Stimulated activated memory B cell treated with anti-CD40 and anti-IgM and Interleukin-4, amounts not matched to agents 10 μg/mL and 1 μg/mL and 100 μg/mL, for 72 hours (primary cell): ENCODE data around the gene UBXN7.
A peak's percentile ranks its signal among the peaks of the same experiment; 100 is the strongest.
"Not testable (repeated sequence)": the region's sequence is repeated elsewhere in the genome, so short reads cannot be mapped to it uniquely, and the experiment has no call there.

Experiments used
- ATAC-seq: fragments of 150-1000 bp; cut with Tn5 transposase; 2 replicates; pipeline ENCODE4 v1.10.0; 2021
- H3K27ac Mint-ChIP-seq: one replicate; pipeline ENCODE4 v1.8.0; 2022; ENCODE audit warnings: mild to moderate bottlenecking, mixed read lengths
- H3K27me3 Mint-ChIP-seq: one replicate; pipeline ENCODE4 v1.8.0; 2022; ENCODE audit warnings: mixed read lengths
- H3K36me3 Mint-ChIP-seq: one replicate; pipeline ENCODE4 v1.8.0; 2022; ENCODE audit warnings: mixed read lengths
- H3K4me1 Mint-ChIP-seq: one replicate; pipeline ENCODE4 v1.8.0; 2022; ENCODE audit warnings: mixed read lengths
- H3K4me3 Mint-ChIP-seq: one replicate; pipeline ENCODE4 v1.8.0; 2022; ENCODE audit warnings: mild to moderate bottlenecking, moderate library complexity, mixed read lengths
- H3K9me3 Mint-ChIP-seq: one replicate; pipeline ENCODE4 v1.8.0; 2022; ENCODE audit warnings: mixed read lengths

The UBXN7 gene

DNA sequence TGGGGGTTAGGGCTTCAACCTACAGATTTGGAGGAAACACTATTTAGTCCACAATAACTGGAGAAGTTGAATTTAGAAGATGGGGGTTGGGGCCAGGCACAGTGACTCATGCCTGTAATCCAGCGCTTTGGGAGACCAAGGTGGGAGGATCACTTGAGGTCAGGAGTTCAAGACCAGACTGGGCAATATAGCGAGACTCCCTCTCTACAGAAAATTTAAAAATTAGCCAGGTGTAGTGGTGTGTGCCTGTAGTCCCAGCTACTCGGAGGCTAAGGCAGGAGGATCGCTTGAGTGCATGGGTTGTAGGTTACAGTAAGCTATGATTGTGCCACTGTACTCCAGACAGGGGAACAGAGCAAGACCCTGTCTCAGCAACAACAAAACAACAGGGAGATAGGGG, 109.2 kb downstream of the UBXN7 start:
- H3K27me3 Mint-ChIP-seq, result no peaks in the 10 kb centered on the region
- no peaks in the 10 kb centered on the region for H3K9me3 Mint-ChIP-seq
- no peaks in the 10 kb centered on the region for H3K36me3 Mint-ChIP-seq
- H3K4me3 Mint-ChIP-seq, result no peak overlapping the region
- no peak overlapping the region for H3K27ac Mint-ChIP-seq
- peaks cover 8% of the 10 kb centered on the region for H3K4me1 Mint-ChIP-seq
- no peak for ATAC-seq

GRCh38 chr3:196321162-196321561, 111.1 kb downstream of the UBXN7 start:
- Mint-ChIP-seq H3K4me1 (peaks cover 8% of the 10 kb centered on the region), H3K4me3 (no peak overlapping the region), H3K9me3 (no peaks in the 10 kb centered on the region), H3K27me3 (no peaks in the 10 kb centered on the region), H3K36me3 (no peaks in the 10 kb centered on the region), H3K27ac (no peak overlapping the region)
- no peak for ATAC-seq

DNA sequence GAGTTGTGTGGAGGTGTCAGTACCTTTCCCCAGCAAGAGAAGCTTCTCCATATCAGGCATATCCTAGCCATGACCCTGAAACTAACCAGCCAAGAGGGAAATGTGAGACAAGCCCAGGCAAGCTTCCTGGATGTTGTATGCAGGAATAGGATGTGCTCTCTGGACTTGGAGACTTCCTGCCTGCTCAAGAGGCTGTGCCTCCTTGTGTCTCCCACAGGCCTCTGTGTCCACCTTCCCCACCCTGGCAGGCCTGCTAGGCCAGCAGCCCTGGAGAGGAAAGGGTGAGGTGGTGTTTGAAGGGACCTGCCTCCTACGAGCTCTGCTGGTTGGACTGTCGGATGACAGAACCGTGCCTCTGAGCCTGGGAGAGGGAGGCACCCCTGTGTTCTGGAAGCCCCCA, 112.1 kb downstream of the UBXN7 start:
- no peak for ATAC-seq
- H3K27me3 Mint-ChIP-seq, result no peaks in the 10 kb centered on the region
- H3K9me3 Mint-ChIP-seq, result no peaks in the 10 kb centered on the region
- H3K4me1 Mint-ChIP-seq, result peaks cover 8% of the 10 kb centered on the region
- H3K27ac Mint-ChIP-seq, result no peak overlapping the region
- H3K36me3 Mint-ChIP-seq, result no peaks in the 10 kb centered on the region
- no peak overlapping the region for H3K4me3 Mint-ChIP-seq

- Mint-ChIP-seq H3K4me3 (peak within 1 kb of the TSS; percentile 94), H3K36me3 (peaks cover 10% of the 10 kb centered on the region), H3K9me3 (no peaks in the 10 kb centered on the region), H3K4me1 (peaks cover 15% of the 10 kb centered on the region), H3K27ac (peak within 1 kb of the TSS; percentile 97), H3K27me3 (no peaks in the 10 kb centered on the region)
- ATAC-seq, result peak; percentile 97
Measured at GRCh38 chr3:196317687-196318467, 114.3 kb downstream of the UBXN7 start, which contains the start of gene DYNLT2B. TSS of gene DYNLT2B (minus strand) at chr3:196318240. CDS start at chr3:196318152, 88 bp downstream.

GRCh38 chr3:196316799-196317686, 115.2 kb downstream of the UBXN7 start:
- not testable (repeated sequence) for ATAC-seq, H3K27me3 Mint-ChIP-seq, H3K9me3 Mint-ChIP-seq, H3K36me3 Mint-ChIP-seq
- peak overlapping the region; percentile 97 for H3K27ac Mint-ChIP-seq
- H3K4me1 Mint-ChIP-seq, result peaks cover 15% of the 10 kb centered on the region
- H3K4me3 Mint-ChIP-seq, result peak overlapping the region; percentile 94

- Mint-ChIP-seq H3K36me3 (peaks cover 10% of the 10 kb centered on the region), H3K27ac (no peak overlapping the region), H3K9me3 (no peaks in the 10 kb centered on the region), H3K27me3 (no peaks in the 10 kb centered on the region), H3K4me3 (no peak overlapping the region), H3K4me1 (peaks cover 15% of the 10 kb centered on the region)
- no peak for ATAC-seq
Measured at GRCh38 chr3:196315821-196316220, 116.4 kb downstream of the UBXN7 start.

DNA sequence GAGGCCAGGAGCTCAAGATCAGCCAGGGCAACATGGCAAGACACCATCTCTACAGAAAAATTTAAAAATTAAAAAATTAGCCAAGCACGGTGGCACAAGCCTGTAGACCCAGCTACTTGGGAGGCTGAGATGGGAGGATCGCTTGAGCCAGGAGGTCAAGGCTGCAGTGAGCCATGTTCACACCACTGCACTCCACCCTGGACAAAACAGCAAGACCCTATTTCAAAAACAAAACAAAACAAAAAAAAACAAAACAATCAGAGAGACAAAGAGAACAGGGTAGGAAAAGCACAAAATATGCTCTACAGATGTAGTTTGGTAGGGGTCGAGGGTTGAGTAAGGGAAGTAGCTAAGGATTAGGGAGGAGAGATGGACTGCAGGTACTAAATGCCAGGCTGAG, 117.6 kb downstream of the UBXN7 start:
- H3K9me3 Mint-ChIP-seq, result no peaks in the 10 kb centered on the region
- ATAC-seq, result no peak
- peaks cover 15% of the 10 kb centered on the region for H3K4me1 Mint-ChIP-seq
- H3K36me3 Mint-ChIP-seq, result peaks cover 10% of the 10 kb centered on the region
- no peak overlapping the region for H3K4me3 Mint-ChIP-seq
- peak overlapping the region; percentile 24 for H3K27ac Mint-ChIP-seq
- no peaks in the 10 kb centered on the region for H3K27me3 Mint-ChIP-seq

DNA sequence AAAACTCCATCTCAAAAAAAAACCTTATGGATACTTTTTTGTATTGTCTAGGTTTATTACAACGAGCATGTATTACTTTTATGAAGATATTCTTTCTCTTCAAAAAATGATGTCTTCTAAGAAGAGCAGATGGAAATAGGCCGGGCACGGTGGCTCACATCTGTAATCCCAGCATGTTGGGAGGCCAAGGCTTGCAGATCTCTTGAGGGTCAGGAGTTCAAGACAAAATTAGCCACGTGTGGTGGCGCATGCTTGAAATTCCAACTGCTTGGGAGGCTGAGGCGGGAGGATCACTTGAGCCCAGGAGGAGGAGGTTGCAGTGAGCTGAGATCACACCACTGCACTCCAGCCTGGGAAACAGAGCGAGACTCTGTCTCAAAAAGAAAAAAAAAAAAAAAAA, 118.1 kb downstream of the UBXN7 start:
- ATAC-seq, result not testable (repeated sequence)
- H3K27ac Mint-ChIP-seq, result peak overlapping the region; percentile 24

DNA sequence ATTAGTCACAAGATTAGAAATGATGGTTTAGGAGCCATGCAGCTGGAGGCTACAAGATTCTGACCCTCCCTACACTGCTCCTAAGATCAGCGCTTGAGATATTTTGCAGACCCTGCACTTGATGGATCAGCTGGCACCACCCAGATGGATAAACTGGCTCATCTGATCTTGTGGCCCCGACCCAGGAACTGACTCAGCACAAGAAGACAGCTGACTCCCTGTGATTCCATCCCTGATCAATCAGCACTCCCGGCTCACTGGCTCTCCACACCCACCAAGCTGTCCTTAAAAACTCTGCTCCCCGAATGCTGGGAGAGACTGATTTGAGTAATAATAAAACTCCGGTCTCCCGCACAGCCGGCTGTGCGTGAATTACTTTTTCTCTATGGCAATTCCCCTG, 129.3 kb downstream of the UBXN7 start:
- peak overlapping the region; percentile 36 for H3K27ac Mint-ChIP-seq
- not testable (repeated sequence) for ATAC-seq, H3K27me3 Mint-ChIP-seq, H3K9me3 Mint-ChIP-seq, H3K4me3 Mint-ChIP-seq
- H3K36me3 Mint-ChIP-seq, result peaks cover 10% of the 10 kb centered on the region
- peaks cover 16% of the 10 kb centered on the region for H3K4me1 Mint-ChIP-seq

More for the DNA sequence above, 118.1 kb downstream of the UBXN7 start:
- not testable (repeated sequence) for H3K36me3 Mint-ChIP-seq, H3K9me3 Mint-ChIP-seq, H3K4me1 Mint-ChIP-seq, H3K4me3 Mint-ChIP-seq, H3K27me3 Mint-ChIP-seq

GRCh38 chr3:196302551-196302950, 129.7 kb downstream of the UBXN7 start:
- peaks cover 16% of the 10 kb centered on the region for H3K4me1 Mint-ChIP-seq
- H3K27me3 Mint-ChIP-seq, H3K9me3 Mint-ChIP-seq, H3K4me3 Mint-ChIP-seq: not testable (repeated sequence)
- H3K36me3 Mint-ChIP-seq, result peaks cover 10% of the 10 kb centered on the region
- ATAC-seq, result peak; percentile 59
- H3K27ac Mint-ChIP-seq, result peak overlapping the region; percentile 36

DNA sequence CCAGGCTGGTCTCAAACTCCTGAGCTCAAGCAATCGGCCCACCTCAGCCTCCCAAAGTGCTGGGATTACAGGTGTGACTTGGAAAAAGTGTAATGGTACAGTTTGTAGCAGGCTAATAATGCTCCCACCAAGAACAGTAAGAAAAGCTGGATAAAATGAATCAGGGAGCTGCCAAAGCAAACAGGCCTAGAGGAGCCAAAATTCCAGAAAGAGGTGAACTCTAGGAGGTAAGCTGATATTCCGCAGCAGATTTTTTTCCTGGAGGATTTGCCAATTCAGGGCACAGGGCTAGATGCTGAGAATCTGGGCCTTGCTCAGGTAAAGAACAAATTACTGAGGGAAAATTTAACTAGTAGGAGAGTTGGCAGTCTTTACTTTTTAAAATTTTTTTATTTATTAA, 133.7 kb downstream of the UBXN7 start:
- ATAC-seq, result no peak
- Mint-ChIP-seq H3K9me3 (no peaks in the 10 kb centered on the region), H3K4me3 (no peak overlapping the region), H3K27me3 (no peaks in the 10 kb centered on the region), H3K36me3 (peaks cover 8% of the 10 kb centered on the region), H3K4me1 (peaks cover 25% of the 10 kb centered on the region), H3K27ac (no peak overlapping the region)
